ENCODE measurements around the gene PCGF2. TPM values are rescaled to one million over a fixed set of nuclear protein-coding genes. Genes with fewer than 3 reads are reported as not detected.

Gene PCGF2
- total RNA-seq, 1 experiment from 2014 or later: 95.1 TPM

DNA sequence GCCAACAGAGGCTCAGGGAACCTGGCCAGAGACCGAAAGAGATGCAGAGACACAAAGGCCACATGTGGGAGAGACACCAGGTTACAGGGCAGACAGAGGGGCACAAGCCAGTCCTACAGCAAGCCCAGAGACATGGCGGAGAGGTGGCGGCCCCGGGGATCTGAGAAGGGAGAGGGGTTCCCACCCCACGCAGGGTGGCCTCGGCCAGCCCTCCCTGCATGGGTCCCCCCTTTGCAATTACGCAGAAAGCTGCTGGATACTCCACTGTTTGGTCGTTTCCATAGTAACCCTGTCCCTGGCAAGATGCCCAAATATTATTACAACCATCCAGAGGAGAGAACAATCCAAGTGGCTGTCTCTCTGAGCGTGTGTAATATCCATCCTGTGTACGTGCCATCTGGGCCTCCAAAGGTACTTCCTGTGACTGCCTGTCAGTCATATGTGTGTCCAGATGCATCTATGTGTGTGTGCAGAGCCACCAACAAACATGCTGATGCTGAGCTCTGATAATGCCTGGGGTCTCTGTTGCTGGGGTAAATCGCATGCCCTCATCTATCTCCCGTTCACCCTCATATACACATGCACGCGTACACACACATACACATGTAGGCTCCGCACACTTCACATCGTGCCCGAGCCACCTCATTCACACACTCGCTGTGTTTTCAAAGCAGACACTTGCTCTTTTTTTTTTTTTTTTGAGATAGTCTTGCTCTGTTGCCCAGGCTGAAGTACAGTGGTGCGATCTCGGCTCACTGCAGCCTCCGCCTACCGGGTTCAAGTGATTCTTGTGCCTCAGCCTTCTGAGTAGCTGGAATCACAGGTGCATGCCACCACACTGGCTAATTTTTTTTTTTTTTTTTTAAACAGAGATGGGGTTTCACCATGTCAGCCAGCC is 5.5 kb downstream of the PCGF2 start:
- DNase-seq: no peak
- Mint-ChIP-seq H3K27ac (ENCODE audit: unreplicated experiment) (no peak overlapping the region), H3K4me3 (ENCODE audit: unreplicated experiment) (no peak overlapping the region)

DNA sequence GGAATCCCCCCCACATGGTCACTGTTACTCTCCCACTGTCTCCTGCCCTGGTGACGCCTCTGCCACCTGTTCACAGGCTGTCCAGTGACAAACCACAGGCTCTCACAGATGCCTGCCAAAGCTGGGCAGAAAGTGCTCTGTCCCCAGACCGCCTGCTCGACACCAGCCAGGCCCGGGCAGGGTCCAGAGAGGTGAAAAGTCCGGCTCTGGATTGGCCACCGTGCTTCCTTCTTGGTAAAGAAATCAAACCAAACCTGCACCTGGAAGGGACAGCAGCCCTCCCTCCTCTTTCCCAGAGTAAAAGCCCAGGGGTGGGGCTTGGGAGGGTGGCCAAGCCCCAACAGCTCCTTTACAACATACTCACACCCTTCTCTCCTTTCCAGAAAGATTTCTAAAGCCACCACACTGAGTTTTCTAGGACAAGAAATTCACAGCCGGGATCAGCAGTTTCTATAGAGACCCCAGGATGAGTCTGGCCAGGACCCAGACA is 6.2 kb downstream of the PCGF2 start:
- DNase-seq: no peak
- POLR2A ChIA-PET: no interaction called here
- Mint-ChIP-seq H3K27me3 (ENCODE audit: insufficient read depth, unreplicated experiment) (no peaks in the 10 kb centered on the region), H3K36me3 (ENCODE audit: insufficient read depth, unreplicated experiment) (peaks cover 49% of the 10 kb centered on the region), H3K4me1 (ENCODE audit: low read depth, unreplicated experiment) (peaks cover 32% of the 10 kb centered on the region), H3K27ac (ENCODE audit: unreplicated experiment) (no peak overlapping the region), H3K9me3 (ENCODE audit: unreplicated experiment) (no peaks in the 10 kb centered on the region), H3K4me3 (ENCODE audit: unreplicated experiment) (no peak overlapping the region)
- intact Hi-C loops (cut with micrococcal nuclease; ENCODE audit: unreplicated experiment): no loop called here
- BruUV-seq (replicated peaks): no TSS peak
- peaks cover 17% of the 10 kb centered on the region for H3K4me1 ChIP-seq
- CTCF ChIA-PET: no interaction called here
- peaks cover 1% of the 10 kb centered on the region for H3K36me3 ChIP-seq (ENCODE audit: control insufficient read depth, insufficient read depth, low read length)
- TF ChIP-seq, protein P1, sequence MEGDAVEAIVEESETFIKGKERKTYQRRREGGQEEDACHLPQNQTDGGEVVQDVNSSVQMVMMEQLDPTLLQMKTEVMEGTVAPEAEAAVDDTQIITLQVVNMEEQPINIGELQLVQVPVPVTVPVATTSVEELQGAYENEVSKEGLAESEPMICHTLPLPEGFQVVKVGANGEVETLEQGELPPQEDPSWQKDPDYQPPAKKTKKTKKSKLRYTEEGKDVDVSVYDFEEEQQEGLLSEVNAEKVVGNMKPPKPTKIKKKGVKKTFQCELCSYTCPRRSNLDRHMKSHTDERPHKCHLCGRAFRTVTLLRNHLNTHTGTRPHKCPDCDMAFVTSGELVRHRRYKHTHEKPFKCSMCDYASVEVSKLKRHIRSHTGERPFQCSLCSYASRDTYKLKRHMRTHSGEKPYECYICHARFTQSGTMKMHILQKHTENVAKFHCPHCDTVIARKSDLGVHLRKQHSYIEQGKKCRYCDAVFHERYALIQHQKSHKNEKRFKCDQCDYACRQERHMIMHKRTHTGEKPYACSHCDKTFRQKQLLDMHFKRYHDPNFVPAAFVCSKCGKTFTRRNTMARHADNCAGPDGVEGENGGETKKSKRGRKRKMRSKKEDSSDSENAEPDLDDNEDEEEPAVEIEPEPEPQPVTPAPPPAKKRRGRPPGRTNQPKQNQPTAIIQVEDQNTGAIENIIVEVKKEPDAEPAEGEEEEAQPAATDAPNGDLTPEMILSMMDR (IDR thresholded peaks at IDR 0.05; ENCODE audit: insufficient read depth in 1 of 2, low read depth in 1 of 2, low read length in 1 of 2, severe bottlenecking in 1 of 2, unreplicated experiment in 1 of 2): no peak
- H3K4me3 ChIP-seq (ENCODE audit: low read depth, low read length): no peak overlapping the region
- H3K27me3 ChIP-seq (replicated peaks; ENCODE audit: control insufficient read depth, insufficient read depth, low read length): no peaks in the 10 kb centered on the region
- no peaks in the 10 kb centered on the region for H3K9me3 ChIP-seq

More for the DNA sequence above, 5.5 kb downstream of the PCGF2 start:
- H3K9me3 Mint-ChIP-seq (ENCODE audit: unreplicated experiment): no peaks in the 10 kb centered on the region
- Histone ChIP-seq H3K4me3 (ENCODE audit: low read depth, low read length) (no peak overlapping the region), H3K36me3 (ENCODE audit: control insufficient read depth, insufficient read depth, low read length) (peaks cover 1% of the 10 kb centered on the region), H3K27me3 (replicated peaks; ENCODE audit: control insufficient read depth, insufficient read depth, low read length) (no peaks in the 10 kb centered on the region), H3K4me1 (peaks cover 18% of the 10 kb centered on the region), H3K9me3 (no peaks in the 10 kb centered on the region)
- peaks cover 44% of the 10 kb centered on the region for H3K36me3 Mint-ChIP-seq (ENCODE audit: insufficient read depth, unreplicated experiment)
- intact Hi-C loops (cut with micrococcal nuclease; ENCODE audit: unreplicated experiment): no loop called here
- TF ChIP-seq, protein P1 (IDR thresholded peaks at IDR 0.05; ENCODE audit: insufficient read depth in 1 of 2, low read depth in 1 of 2, low read length in 1 of 2, severe bottlenecking in 1 of 2, unreplicated experiment in 1 of 2): no peak
- no peaks in the 10 kb centered on the region for H3K27me3 Mint-ChIP-seq (ENCODE audit: insufficient read depth, unreplicated experiment)
- POLR2A ChIA-PET: no interaction called here
- CTCF ChIA-PET: no interaction called here
- H3K4me1 Mint-ChIP-seq (ENCODE audit: low read depth, unreplicated experiment): peaks cover 32% of the 10 kb centered on the region
- no TSS peak for BruUV-seq (replicated peaks)

DNA sequence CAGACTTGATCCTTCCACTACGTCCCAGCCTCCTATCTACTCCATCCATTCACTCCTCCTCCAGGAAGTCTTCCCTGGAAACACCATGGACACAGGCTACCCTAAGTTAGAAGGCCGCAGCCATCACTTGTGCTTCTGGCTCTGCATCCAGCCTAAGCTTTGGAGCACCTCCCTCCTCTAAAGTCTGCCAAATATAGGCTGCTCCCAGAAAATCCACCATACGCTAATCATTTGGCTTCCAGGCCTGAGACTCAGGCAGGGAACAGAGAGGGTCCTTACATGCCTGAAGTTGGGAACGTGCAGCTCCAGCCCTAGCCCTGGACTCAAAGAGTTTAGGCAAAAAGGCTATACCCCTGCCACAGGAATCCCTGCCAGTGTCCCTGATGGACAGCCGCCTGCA is 6.7 kb downstream of the PCGF2 start:
- no peak for DNase-seq
- TF ChIP-seq, protein P1 (IDR thresholded peaks at IDR 0.05; ENCODE audit: insufficient read depth in 1 of 2, low read depth in 1 of 2, low read length in 1 of 2, severe bottlenecking in 1 of 2, unreplicated experiment in 1 of 2): no peak
- POLR2A ChIA-PET: no interaction called here
- Mint-ChIP-seq H3K4me3 (ENCODE audit: unreplicated experiment) (no peak overlapping the region), H3K4me1 (ENCODE audit: low read depth, unreplicated experiment) (peaks cover 28% of the 10 kb centered on the region), H3K27ac (ENCODE audit: unreplicated experiment) (no peak overlapping the region), H3K27me3 (ENCODE audit: insufficient read depth, unreplicated experiment) (no peaks in the 10 kb centered on the region), H3K36me3 (ENCODE audit: insufficient read depth, unreplicated experiment) (peaks cover 54% of the 10 kb centered on the region), H3K9me3 (ENCODE audit: unreplicated experiment) (no peaks in the 10 kb centered on the region)
- CTCF ChIA-PET: no interaction called here
- Histone ChIP-seq H3K4me1 (peaks cover 12% of the 10 kb centered on the region), H3K27me3 (replicated peaks; ENCODE audit: control insufficient read depth, insufficient read depth, low read length) (no peaks in the 10 kb centered on the region), H3K36me3 (ENCODE audit: control insufficient read depth, insufficient read depth, low read length) (peaks cover 1% of the 10 kb centered on the region), H3K4me3 (ENCODE audit: low read depth, low read length) (no peak overlapping the region), H3K9me3 (no peaks in the 10 kb centered on the region)
- no TSS peak for BruUV-seq (replicated peaks)
- intact Hi-C loops (cut with micrococcal nuclease; ENCODE audit: unreplicated experiment): no loop called here
